NCI-H2081 (cell line): ENCODE data around the gene CYP21A2.

Experiments
- DNase-seq, 2 experiments: peaks; one replicate each; lab custom pipeline; 2025; lab: John Stamatoyannopoulos, UW

CYP21A2 gene

GRCh38 chr6:32083812-32084768, 45.9 kb downstream of the CYP21A2 start:
- no peak for DNase-seq

GRCh38 chr6:32084780-32085179, 46.6 kb downstream of the CYP21A2 start:
- no peak for DNase-seq

DNA sequence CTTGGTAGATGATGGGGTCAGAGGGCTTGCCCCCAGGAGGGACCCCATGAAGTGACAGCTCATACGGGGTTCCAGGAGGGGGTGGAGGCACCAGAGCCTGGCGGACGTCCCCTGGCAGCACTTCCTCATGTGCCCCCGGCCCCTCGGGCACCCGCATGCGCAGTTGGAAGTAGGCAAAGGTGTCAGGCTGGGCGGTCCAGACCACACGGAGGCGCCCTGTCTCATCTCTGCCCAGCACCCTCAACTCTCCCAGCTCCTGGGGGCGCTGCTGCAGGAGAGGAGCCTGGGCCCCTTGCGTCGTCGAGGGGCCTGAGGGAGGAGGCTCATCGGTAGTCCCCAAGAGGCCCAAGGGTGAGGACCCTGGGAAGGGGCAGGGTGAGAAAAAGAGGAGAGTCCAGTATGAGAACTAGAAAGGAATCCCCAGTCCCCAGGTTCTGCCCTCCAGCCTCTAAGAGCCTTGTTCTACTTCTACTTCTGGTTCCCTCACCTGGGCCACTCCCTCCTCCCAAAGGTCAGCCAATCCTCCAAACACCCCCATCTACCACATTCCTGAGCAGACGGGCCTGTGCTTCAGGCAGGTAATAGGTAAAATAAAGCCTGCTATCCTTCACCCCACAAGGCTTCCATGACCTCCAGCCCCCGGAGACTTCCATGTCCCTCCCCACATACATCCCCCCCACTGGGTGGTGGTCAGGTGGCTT, 47.7 kb downstream of the CYP21A2 start:
- DNase-seq: no peak

GRCh38 chr6:32086661-32087573, 48.7 kb downstream of the CYP21A2 start:
- DNase-seq: no peak

DNA sequence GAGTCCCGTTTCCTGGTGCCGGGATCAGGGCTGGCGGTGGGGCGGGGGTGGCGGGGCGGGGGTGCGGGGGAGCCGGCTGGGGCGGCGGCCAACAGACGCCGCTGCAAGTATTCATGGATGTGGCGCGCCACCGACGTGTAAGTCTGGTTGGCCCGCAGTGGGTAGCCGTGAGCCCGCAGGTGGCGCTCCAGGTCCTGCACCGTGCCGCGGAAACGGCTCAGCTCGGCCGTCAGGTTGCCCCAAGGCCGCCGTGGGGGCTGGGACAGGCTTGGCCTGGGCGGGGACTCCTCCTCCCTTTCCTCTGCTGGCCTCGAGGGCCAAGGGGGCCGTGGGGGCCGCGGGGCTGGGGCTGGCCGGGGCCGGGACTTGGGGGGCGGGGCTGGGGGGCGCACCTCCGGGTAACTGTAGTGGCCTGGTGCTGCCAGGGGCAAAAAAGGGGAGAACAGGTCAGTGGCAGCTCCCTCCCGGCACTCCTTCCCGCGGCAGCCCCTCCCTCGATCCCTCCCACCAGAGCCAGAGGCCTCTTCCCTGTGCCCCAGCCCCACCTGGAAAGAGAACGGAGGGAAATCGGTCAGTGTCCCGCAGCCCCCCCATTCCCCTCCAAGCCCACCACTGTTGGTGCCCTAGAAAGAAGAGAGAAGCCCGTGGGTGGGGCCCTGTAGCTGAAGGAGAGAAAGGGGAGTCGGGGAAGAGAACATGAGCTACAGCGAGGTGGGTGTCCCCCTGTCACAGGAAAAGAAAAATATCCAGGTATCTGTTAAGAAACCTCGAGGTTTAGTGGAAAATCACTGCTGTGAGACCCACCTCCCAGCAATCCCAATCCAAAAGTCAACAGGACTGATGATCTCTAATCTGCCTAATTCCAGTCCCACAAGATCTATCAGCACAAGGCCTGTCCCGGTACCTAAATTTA, 49.6 kb downstream of the CYP21A2 start:
- DNase-seq: peak; percentile 27 to 35

DNA sequence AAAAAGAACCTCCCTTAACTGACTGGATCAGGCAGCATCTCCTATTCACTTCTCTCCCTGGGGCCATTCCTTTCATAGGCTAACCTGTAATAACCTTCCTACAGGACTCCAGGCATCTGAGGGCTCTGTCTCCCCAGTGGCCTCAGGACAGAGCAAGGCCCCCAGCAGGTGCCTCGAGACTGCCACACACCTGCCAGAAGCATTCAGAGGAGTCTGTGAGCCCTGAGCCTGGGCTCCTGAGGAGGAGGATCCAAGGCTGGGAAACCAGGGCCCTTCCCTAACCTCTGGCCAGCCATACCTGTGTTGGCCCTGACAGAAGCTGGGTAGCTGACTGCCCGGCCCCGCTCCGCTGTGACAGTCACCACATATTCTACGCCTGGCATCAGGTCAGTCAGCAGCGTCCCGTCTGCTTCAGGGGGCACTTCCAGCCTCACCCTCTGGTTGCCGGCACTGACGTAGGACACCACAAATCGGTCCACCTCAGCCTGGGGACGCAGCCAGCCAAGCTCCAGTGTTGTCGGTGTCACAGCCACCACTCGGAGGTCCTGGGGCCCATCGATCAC, 50.4 kb downstream of the CYP21A2 start:
- DNase-seq: no peak

DNA sequence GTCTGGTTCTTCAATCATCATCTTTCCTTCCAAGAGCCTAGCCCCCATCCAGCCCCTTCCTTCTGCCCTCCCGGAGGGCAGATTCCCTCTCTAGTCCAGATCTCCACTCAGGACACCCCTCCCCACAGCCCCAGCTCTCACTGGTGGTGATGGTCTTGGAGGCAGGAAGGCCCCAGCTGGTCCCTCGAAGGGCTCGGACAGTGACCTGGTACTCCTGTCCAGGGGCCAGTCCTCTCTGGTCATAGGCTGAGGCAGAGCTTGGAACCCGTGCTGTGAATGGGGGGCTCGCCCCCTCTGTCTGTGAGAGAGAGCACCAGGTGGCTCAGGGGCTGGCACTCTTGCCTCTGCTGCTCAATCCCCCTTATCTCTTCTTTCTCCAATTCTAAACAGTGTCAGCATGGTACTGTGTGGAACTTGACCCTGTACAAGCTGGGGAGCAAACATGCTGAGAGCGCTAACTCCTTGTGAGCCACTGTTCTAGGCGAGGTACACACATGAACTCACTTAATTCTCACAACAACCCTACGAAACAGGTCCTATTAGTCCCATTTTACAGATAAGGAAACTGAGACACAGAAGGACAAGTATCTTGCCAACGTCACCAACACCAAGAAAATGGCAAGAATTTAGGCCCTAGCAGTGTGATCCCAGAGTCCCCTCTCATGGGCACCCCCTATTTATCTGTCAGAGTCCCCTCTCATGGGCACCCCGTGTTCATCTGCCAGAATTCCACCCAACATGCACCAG, 51.0 kb downstream of the CYP21A2 start:
- DNase-seq: no peak
